Kidney (tissue), 14 donors: ENCODE results near the gene SLC35F1. TPM values are rescaled to one million over a fixed set of nuclear protein-coding genes. Genes with fewer than 3 reads are reported as not detected.

Source experiments
- DNase-seq, 5 donors: peaks; one replicate each; pipeline ENCODE4 v3.0.0-alpha.2; 2013 to 2020
- FAIRE-seq: peaks from 2 replicates; lab custom pipeline; 2012; peaks lifted over from hg19 to GRCh38; lab: Jason Lieb, UNC
- H3K27ac ChIP-seq, 2 donors: one replicate each; pipeline ENCODE4 v1.7.0; 2013; ENCODE audit warnings: low read depth in 2 of 2, low read length in 2 of 2, inconsistent platforms in 1 of 2
- H3K27me3 ChIP-seq: one replicate; pipeline ENCODE4 v1.7.1; 2013; ENCODE audit warnings: low read length, inconsistent platforms; ENCODE audit not compliant: control insufficient read depth, insufficient read depth
- H3K36me3 ChIP-seq, 3 donors: one replicate each; pipeline versions ENCODE4 v1.7.0 to v1.7.1; 2013; ENCODE audit warnings: low read length in 3 of 3, control low read depth in 1 of 3, inconsistent platforms in 1 of 3; ENCODE audit not compliant: insufficient read depth in 3 of 3, control insufficient read depth in 2 of 3
- H3K4me1 ChIP-seq, 3 donors: one replicate each; pipeline versions ENCODE4 v1.7.0 to v1.7.1; 2013; ENCODE audit warnings: low read length in 3 of 3, inconsistent platforms in 1 of 3, low read depth in 1 of 3; ENCODE audit not compliant: control insufficient read depth in 2 of 3, insufficient read depth in 2 of 3
- H3K4me3 ChIP-seq, 3 donors: one replicate each; pipeline versions ENCODE4 v1.7.0 to v1.8.1; 2013; ENCODE audit warnings: low read length in 3 of 3, control low read depth in 1 of 3, inconsistent platforms in 1 of 3
- H3K9ac ChIP-seq, 3 donors: one replicate each; pipeline versions ENCODE4 v1.7.0 to v1.7.1; 2013; ENCODE audit warnings: low read length in 3 of 3, control low read depth in 1 of 3, inconsistent platforms in 1 of 3
- H3K9me3 ChIP-seq, 3 donors: one replicate each; pipeline versions ENCODE4 v1.7.0 to v1.7.1; 2013; ENCODE audit warnings: low read length in 3 of 3, control low read depth in 1 of 3, inconsistent platforms in 1 of 3; ENCODE audit not compliant: control insufficient read depth in 2 of 3, insufficient read depth in 1 of 3
- intact Hi-C: fragments of 100-400 bp; cut with DNase I; formaldehyde crosslinking; loops from one replicate; pipeline ENCODE4 v1.11.1; 2022
- polyA plus RNA-seq: library from polyadenylated mRNA; stranded (reverse); fragments of 350-450 nt; fragmentation: Illumina TruSeq; extraction: RNeasy Lipid Tissue Mini Kit (QIAGEN cat#74804); gene quantifications from one replicate; pipeline ENCODE4 v1.2.3, GENCODE V29; 2014; ENCODE audit warnings: low read depth, low replicate concordance; ENCODE audit not compliant: insufficient read depth
- total RNA-seq: library from RNA; stranded (reverse); fragmentation: NEBNext Ultra II Directional; extraction: Animal tissue kit (Norgen Biotek cat#: 25700); gene quantifications from one replicate; pipeline ENCODE4 v1.2.1, GENCODE V29; 2021
- TF ChIP-seq, protein P1 (sequence below): IDR thresholded peaks from 3 replicates; pipeline ENCODE4 v1.5.1; 2012; ENCODE audit warnings: mild to moderate bottlenecking, moderate library complexity, borderline replicate concordance; ENCODE audit not compliant: insufficient read depth; ENCODE audit errors: extremely low read depth
- donor health status: control.
- donor health status: control.
- donor health status: control.
- donor health status: control.
- donor health status: control.
- donor health status: DM: yes; HTN: yes; CAD: no.
- donor health status: Normal renal cell carcinoma (clear cell type).

SLC35F1 gene
- total and polyA plus RNA-seq, 2 donors from 2014 or later: 0.28 to 0.63 TPM

- Histone ChIP-seq H3K9me3 (no peaks in the 10 kb centered on the region), H3K36me3 (no peaks in the 10 kb centered on the region), H3K27ac (no peak overlapping the region), H3K9ac (no peak overlapping the region), H3K4me3 (no peak overlapping the region), H3K4me1 (peaks cover 0 to 7% (median 0%) of the 10 kb centered on the region in 3 donors), H3K27me3 (no peaks in the 10 kb centered on the region)
- TF ChIP-seq, protein P1, sequence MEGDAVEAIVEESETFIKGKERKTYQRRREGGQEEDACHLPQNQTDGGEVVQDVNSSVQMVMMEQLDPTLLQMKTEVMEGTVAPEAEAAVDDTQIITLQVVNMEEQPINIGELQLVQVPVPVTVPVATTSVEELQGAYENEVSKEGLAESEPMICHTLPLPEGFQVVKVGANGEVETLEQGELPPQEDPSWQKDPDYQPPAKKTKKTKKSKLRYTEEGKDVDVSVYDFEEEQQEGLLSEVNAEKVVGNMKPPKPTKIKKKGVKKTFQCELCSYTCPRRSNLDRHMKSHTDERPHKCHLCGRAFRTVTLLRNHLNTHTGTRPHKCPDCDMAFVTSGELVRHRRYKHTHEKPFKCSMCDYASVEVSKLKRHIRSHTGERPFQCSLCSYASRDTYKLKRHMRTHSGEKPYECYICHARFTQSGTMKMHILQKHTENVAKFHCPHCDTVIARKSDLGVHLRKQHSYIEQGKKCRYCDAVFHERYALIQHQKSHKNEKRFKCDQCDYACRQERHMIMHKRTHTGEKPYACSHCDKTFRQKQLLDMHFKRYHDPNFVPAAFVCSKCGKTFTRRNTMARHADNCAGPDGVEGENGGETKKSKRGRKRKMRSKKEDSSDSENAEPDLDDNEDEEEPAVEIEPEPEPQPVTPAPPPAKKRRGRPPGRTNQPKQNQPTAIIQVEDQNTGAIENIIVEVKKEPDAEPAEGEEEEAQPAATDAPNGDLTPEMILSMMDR: no peak
- no peak for FAIRE-seq
- intact Hi-C loops: no loop called here
- DNase-seq: no peak
These were observed 397.3 kb downstream of the SLC35F1 start for GRCh38 chr6:118304321-118304720.

DNA sequence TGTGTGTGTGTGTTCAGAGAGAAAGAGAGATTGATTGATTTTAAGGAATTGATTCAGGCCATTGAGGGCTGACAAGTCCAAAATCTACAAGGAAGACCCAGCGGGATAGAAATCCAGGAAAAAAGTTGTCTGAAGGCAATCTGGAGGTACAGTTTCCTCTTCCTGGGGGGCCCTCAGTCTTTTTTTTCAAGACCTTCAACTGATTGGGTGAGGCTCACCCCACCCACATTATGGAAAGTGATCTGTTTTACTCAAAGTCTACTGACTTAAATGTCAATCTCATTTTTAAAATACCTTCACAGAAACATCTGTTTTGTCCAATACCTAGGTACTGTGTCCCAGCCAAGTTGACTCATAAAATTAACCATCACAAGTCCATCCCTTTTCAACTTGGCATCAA lies 398.0 kb downstream of the SLC35F1 start:
- no peaks in the 10 kb centered on the region for H3K27me3 ChIP-seq
- DNase-seq (no peak), FAIRE-seq (no peak)
- intact Hi-C loops: no loop called here
- H3K4me1 ChIP-seq: peaks cover 0 to 7% (median 0%) of the 10 kb centered on the region in 3 donors
- TF ChIP-seq, protein P1: no peak
- no peaks in the 10 kb centered on the region for H3K9me3 ChIP-seq
- H3K4me3 ChIP-seq: no peak overlapping the region
- no peaks in the 10 kb centered on the region for H3K36me3 ChIP-seq
- H3K27ac ChIP-seq: no peak overlapping the region
- H3K9ac ChIP-seq: no peak overlapping the region

DNA sequence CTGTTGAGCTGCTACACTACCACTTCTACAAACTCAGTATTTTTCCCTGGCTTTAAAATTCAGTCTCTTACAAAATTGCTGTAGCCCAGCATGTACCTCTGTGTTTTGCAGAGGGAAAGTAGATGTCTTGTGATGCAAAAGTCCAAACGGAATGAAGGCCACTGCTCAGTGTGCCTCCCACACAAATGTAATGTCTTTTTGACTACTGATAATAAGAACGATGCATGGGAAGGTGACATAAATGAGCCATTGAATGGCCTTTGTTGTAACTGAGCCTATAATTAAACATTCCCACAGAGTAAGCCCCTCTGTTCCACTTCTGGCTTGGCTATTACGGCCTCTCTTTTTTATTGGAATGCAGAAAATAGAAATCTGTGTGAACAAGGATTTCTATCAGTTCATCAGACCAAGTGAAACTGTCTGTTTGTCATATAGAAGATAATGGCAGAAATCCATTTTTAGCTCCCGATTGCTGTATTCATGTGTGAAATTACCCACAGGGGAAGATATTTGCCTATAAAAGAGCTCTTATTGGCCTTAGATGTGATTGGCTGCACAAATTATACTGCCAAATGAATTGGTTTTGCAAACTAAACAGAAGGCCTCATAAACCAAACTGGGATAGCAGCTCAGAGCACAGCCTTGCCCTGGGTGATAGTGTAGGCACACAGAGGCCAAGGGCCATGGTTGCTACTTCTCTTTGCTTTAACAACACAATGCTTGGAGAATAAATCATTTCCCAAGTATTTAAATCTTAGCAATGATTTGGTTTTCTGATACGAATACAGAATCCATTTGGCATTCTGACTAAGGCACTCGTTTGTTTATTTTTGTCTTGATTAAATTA lies 399.6 kb downstream of the SLC35F1 start:
- Histone ChIP-seq H3K9ac (no peak overlapping the region), H3K9me3 (no peaks in the 10 kb centered on the region), H3K27me3 (no peaks in the 10 kb centered on the region), H3K27ac (no peak overlapping the region), H3K4me3 (no peak overlapping the region), H3K36me3 (no peaks in the 10 kb centered on the region), H3K4me1 (peaks cover 0 to 7% (median 0%) of the 10 kb centered on the region in 3 donors)
- TF ChIP-seq, protein P1: no peak
- DNase-seq (no peak), FAIRE-seq (no peak)
- intact Hi-C loops: no loop called here
